ENCODE data around the gene DCTN3.

Gene DCTN3

DNA sequence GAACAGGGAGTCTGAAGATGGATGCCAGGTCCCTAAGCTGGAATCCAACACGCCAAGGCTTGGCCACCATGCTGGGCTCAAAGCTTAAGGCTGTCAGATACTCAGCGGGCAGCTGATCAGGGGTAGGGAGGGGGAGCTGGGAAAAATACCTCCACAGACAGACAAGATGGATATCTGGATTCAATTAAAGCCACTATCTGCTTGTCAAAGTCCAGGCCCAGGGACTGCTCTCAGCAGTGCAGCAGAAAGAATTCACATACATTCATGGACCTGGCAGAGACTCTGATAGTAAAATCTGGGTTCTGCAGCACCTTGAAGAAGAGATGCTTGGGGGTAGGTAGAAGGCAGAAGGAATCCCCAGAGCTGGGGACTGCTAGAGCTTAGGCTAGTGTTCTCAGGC lies 5.2 kb downstream of the DCTN3 start:
- no peak for DNase-seq

DNA sequence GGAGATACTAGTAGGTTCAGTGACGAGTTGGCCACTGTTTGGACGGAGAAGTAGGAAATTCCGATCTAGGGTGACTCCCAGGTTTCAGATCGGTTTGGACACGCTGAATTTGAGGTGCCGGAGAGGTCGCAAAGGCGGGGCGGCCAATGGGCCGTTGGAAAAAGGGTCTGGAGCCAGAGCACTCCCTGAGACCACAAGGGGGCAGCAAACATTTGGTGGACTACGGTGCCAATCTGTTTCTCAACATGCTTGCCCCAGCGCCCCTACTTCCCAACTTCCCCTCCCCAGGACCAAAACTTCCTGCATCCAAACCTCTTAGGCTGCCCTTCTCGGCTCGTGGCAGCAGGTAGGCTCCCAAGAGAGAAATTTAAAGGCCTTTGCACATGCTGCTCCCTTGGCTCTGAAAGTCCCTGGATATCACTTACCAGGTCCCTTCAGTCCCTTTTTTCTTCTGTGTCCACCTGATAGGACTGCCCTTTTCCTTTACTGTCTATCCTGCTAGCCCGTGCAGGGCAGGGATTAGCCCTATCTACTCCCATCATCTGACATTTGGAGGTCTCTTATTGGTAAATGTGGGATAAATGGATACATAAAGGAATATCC lies 7.4 kb downstream of the DCTN3 start:
- peak; percentile 89 for DNase-seq

DNA sequence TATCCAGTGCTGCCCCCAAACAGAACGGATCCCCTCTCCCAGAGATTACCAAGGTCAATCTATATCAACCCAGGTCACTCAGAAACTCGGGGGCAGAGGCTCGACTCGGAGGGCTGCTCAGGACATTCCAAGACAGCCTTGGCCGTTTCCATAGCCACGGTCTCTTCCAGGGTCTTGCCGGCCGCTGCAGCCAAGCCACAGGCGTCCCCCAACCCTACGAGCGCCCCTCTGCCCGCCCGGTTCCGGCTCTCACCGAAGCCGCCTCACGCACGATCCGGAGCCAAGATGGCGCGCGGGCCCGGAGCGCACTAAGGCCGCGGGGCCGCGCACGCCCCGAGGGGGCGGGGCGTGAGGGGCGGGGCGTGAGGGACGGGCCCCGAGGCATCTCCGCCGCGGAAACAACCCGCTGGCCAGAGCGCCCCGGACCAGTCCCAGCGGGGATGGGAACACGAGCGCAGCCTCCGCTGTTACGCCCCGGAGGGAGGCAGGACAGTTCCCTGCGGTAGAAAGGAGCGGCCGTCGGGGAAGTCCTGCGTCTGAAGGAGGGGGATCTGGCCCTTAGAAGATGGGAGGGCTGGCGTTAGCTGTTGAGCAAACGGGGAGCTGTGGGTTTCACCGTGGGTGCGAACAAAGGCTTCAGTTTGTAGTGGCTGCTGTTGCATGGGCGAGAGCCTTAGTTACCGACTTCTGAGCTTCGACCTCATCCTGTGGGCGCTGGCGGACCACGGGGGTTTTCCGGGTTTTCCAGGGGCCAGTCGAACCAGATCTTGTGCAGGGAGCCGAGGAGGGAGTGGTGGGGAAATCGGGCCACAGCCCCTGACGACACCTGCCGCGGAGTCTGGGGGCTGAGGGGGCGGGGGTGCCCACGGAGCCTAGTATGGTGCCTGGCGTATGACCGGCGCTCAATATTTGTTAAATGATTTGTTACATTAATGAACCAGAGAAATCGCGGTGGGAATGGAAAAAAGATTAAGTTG lies 8.2 kb downstream of the DCTN3 start, which contains the start of gene RPP25L:
Gene RPP25L (minus strand): TSS at position 287 of the 977 bp plus-strand sequence. CDS start 801 bp downstream, outside the sequence.
- peak; percentile 85 for DNase-seq

DNA sequence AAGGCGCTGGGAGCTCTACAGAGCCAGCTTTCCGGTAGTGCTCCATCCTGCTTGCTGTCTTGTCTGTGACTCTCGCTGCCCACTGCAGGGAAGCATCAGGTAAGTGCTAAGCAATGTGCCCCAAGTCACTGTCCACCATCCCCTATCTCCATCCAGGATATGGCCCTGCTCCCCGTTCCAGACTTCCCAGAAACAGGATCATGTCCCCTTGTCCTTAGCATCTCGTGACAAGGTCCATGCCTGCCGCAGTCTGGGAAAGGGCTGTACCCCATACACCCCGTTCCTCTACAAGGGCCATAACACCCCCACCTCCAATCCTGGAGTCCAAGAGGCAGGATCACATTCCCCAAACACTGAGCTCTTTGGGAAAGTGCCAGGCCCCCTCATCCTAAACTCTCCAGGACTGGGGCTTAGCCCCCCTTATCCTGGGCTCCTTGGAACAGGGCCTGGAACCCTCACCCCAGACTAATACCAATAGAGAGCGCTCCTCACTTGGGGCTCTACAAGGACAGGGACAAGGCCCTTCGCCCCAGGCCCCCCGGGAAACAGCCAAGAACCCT lies 9.0 kb downstream of the DCTN3 start:
- peak; percentile 26 for DNase-seq

DNA sequence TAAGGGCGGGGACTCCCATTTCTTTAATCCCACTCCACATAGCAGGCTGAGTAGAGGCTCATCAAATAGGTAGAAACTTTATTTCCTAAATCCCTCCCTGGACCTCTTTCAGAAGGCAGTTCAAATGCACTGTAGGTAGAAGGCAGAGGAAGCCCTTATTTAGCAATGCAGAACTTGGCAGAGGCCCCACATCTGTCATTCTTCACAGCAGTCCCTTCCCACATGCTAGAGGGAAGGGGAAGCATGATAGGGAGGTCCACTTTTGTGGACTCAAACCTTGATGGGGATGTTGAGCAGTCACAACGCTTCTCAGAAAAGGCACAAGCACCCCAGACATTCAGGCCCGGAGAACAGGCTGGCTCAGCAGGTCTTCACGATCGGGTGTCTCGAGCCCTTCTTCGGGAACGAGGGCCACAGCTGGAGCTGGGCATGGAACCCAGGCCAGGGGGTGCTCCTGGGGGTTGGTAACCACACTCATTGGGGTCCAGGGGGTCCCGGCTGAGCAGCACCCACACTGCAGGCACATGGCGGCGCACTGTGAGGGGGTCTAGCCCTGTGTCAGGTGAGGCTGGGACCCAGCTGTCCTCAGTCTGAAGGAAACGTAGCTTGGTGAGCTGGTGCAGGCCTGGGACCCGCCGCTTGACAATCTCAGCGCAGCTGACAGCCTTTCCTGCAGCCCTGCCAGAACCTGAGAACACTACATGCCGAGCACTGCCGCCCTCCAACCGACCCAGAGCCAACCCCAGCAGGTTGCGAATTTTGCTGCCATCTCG lies 9.7 kb downstream of the DCTN3 start:
- no peak for DNase-seq

DNA sequence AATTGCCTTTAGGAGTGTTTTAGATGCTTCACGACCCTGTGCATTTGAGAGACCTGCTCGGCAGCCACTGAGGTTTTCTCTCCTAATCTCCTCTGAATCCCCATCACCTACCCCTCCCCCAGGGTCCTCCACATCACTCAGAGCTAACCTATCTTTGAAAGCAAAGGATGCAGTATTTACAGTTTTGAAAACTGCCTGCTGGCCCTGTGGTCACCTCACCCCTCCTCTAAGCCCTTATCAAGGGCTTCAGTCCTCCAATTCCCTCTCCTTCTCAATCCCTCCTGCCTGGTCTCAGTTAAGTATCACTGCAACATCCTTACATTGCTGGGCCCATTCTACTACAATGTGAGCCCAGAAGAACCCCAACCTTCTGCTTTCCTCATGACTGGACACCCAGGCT lies 13.0 kb downstream of the DCTN3 start:
- DNase-seq = no peak

DNA sequence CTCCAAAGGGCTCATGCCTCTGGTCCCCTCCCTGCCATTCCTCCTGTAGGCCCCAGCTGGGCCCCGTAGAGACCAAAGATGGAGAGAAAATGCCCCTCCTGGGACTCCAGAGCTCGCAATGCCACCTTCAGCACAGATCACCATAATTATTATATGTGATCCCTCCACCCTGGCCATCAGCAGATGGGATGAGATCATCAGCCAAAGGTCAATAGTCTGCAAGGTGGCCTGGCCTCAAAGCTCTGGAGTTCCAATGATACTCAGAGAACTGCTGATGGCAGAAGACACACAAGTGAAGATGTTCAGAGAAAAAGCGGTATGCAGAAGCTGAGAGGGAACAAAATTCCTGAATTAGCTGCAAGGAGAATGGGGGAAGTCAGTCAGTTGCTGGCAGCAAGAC lies 13.4 kb downstream of the DCTN3 start:
- no peak for DNase-seq

DNA sequence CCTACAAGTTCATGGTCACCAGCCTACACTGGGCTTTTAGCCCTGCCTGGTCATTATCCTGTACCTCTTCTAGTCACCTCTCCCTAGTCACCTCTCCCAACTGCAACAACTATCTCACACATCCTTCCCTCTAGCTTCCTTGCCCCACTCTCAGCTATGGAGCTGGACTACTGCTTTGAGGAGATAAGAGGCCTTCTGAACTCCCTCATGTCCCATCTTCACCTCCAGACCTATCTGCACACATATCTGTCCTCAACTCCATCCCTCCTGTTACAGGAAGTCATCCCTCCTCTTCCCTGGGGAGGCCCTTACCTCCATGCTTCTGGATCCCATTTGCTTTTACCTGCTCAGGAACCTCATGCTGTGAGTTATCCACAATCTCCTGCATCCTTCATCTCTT lies 14.1 kb downstream of the DCTN3 start:
- DNase-seq = no peak

DNA sequence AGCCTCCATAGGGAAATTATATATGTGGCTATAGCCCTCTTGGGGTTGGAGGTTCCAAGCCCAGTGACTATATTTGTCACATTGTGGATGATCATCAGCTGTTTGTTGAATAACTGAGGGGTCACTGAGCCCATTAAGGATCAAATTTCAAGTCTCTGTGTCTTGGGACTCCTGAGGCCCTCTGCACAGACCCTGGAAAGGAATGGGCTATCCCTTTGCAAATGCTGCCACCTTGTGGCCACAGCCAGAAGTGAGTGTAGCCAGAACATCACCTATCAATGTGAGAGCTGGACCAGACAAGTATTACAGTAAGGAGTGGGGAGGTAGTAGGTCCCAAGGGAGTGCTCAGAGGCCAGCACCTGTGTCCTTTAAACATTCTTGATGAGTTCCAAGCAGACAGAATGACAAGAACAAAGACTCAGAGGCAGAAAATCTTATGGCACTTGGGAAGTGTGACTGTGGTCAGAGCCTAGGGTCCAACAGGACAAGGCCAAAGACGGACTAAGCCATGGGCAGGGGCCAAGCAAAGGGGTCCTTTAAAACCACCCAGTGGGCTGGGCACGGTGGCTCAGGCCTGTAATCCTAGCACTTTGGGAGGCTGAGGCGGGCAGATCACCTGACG lies 16.6 kb downstream of the DCTN3 start:
- DNase-seq = peak; percentile 88

DNA sequence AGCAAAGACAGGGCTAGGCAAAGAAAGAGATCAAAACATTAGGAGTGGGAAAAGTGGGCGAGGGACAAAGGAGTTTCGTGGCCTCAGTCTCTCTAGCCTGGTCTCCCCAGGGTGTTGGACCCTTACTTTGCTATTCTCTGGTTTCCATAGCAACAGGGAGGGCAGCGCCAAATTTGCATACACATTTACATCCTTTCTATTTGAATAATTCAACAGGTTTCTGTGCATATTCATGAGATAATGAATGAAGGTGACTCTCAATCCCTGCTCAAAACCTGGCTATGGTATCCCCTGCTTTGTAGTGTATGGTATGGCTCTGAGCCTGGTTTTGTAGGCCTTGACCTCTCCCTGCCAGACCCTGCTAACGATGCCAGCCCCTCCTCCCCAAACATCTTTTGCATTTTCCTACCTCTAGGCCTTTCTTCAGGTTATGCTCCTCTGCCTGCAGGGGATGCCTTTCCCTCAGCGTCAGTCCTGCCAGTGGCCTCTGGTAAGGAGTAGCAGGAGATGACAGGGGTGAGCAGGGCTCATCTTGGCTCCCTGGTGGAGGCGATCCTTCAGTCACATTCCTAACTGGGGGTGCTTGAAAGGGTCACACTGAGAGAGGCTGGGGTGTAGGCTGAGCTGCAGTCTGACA lies 18.2 kb downstream of the DCTN3 start:
- no peak for DNase-seq

DNA sequence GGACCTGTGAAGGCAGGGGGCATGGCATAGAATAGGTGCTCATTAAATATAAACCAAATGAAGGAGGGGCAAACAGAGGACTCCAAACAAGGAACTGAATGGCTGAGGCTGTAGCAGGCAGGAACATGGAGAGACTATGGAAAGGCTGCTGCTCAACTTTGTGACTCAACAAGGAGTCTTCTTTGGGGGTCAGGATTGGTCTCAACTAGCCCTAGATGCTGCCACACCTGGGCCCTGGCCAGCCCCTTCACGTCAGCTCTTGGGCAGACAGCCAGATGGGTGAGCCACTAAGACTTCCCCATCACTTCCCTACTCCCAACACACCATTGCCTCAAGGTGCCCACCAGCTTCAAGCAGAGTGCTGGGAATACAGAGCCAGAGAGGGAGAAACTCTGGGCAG lies 19.4 kb downstream of the DCTN3 start:
- DNase-seq = no peak

DNA sequence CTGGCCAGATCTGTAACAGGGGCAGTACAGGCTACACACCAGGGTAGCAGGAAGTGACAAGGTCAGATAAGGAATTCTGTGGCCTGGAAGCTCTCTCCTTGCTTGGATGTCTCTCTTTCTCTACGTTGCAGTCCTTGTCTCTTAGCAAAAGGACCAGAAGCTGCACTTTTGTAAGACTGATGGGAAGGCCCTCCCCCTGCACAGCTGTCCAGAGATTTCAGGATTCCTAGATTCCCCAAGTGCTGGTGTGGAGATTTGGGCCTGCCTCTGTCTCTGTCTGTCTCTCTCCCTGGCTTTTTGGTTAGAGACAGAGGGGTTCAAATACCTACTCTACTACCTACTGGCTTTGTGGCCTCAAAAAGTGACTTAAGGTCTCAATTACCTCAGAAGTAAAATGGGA lies 20.7 kb downstream of the DCTN3 start:
- peak; percentile 75 for DNase-seq

DNA sequence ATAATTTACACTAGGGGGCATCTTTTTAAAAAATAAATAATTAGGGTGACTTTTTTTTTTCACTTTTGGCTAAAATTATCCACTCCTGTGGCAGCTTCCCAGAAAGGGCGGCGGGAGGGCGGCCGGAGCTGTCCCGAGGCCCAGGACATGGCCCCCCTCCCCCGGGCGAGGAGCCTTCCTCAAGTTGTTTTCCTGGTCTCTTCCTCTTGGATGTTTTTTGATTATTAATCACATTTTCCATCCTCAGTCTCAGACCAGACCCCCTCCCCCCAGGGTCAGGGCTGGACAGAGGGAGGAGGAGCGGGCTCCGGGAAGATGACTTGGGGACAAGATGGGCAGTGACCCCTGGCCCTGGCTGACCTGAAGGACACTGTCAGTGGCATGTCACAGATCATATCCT lies 26.1 kb downstream of the DCTN3 start:
- DNase-seq = no peak

DNA sequence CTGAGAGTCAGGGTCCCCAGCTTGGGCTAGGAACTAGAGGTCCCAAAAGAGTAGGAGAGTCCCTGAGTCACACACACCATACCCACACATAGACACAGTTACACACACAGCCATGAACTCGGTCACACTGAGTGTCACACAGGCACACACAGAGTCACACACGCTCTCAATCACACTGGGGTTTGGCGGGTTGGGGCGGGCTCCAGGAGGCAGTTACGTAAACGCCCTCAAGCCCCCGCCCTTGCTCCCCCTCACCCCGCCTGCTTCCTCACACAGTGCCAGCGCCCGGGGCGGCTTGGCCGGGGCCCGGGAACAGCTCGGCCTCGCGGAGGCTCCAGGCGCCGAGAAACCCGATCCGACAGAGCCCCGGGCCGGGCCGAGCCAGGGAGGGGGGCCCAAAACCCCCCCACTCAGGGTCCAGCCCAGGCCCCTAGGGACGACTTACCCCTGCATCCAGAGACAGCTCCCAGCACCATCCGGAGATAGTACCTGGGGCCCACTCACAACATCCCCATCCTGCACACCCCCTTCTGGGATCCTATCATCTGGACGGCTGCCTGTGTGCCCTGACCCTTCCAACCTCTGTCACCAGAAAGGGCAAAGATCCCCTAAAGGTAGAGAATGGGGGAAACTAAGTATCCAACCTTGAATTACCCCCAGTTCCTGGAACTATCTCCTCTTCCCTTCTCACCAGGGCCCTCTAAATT lies 27.2 kb downstream of the DCTN3 start:
- peak; percentile 53 for DNase-seq

DNA sequence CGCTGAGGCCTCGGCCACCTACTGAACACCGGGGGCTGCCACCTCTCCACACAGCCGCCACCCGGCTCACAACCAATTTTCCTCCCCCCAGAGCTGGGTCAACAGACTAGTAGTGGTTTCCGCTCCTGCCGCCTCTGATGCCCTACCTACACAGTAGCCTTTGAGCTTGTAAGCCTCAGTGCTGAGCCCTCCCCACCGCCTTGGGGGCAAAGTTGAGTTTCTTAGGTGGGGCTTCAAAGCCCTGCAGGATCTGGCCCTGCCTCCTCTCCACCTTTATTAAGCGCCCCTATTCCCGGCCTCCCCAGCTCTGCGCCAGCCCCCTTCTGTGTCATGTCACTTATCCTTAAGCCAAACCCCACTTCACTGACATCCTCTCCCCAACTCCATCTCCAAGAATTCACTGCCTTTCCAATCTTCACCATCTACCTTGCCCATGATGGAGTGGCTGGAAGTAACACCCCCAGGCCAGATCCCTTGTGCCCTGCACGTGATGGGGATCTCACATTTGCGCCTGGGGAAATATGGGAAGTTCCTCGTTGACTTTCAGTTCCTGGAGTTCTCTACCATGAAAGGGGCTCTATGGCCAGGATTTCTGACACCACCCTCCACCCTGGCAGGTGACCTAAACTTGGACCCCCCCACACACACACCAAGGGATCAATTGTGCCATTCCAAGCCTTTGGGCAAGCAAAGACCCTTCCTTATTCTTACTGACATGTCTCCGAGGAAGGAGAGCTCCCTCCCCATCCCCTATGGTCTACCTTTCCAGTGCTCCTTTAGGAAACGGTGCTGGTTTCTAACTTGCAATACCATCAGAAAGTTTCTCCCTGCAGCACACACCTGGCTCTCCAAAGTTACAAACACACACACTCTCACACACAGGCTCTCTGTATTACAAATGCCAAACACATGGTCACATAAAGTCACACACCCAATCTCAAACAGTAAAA lies 28.1 kb downstream of the DCTN3 start:
- DNase-seq = no peak

DNA sequence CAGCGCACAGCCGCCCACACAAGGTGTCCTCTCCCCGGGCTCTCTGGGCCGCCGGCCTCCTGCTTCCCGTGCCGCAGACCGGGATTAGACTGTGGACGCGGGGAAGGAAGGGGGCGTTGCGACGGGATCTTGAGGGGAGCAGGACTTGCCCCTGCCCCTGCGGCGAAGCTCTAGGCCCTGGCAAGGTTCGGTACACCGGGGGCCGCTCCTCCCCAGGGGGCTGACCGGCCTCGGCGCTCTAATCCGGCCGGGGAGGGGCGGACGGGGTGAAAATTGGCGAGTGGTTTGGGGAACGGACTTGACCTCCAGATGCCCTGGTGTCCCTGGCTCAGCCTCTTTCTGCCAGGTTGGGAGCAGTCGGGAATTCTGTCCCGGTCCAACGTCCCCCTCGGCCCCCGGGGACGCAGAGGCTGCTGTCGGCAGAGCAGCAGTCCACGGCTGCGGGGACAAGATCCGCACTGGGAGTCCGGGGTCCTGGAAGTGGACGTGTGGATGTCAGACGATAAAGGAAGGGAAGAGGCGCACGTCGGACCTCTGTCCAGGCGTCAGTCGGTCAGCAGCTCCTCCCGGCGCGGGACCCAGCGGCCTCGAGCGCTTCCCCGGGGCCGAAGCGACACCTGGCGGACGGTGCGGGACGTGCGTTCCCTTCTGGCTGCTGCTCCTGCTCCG lies 28.9 kb downstream of the DCTN3 start:
- peak; percentile 73 for DNase-seq

DNA sequence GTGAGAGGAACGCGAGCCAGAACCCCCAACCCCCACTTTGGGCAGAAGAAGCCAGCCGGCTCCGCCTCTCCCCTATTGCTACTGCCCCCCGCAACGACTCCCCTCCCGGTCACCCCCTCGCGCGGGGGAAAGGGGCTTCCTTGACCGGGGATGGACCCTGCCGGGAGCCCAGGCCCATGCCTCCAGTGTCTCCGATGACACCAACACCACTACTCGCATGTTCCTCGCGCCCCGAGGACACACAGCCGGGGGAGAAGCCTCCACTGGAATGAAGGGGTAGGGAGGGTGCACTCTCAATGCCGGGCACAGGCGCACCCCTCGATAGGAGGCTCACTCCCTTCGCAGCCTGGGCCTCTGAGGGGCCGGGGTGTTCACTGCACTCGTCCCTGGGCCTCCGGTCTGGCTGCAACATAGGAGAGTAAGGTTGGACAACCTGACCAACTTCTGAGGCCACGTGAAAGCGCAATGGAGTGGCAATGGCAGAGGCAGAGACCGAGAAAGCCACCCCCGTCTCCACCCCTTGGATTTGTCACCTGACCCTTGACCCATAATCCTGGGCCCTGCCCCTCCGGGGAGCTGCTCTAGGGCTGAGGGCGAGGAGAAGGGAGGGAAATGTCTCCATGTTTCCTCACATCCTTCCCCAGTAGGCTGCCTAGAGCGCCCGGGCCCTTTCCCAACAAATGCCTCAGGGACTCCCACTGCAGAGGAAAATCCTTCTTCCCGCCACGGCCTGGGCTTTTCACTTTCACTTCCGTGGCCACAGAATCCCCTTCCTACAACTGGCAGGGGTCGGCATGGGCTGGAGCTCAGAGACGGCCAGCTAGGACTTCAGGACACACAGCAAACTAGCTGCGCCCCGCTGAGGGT lies 29.7 kb downstream of the DCTN3 start:
- DNase-seq = peak; percentile 37

DNA sequence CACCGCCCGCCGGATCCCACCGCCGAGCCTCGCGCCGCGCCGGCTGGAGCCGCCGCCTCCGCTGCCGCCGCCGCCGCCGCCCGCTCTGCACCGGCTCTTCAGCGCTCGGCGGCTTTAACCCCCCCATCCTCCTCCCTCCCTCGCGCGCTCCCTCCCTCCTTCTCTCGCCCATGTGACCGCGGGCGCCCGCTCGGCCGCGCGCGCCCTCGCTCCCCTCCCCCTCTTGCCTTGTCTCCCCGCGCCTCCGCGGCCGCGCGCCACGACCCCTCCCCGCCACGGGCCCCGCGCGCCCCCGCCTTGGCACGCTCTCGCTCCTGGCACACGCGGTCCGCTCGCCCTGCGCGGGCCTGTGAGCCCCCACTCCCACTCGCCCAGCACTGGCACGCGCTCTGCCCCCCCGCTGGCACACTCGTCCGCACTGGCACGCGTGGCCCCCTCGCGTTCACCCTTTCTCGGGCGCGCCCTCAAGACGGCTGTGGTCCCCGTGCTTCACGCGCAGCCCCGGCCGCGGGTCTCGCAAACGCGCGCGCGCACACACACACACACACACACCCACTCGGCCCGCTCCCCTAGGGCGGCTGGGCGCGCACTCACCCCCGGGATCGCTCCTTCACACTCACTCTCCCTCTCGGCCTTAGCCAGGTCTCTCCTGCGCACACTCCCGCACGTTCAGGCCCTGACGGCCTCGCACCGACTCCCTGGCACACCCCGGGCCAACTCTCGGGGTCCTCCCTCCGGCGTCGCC lies 30.5 kb downstream of the DCTN3 start, which contains the start of gene CNTFR:
Gene CNTFR (minus strand): TSS at position 89 of the 745 bp plus-strand sequence. CDS start 20,743 bp downstream, outside the sequence.
- peak; percentile 81 for DNase-seq
